PC-9 (cell line): Measurements from ENCODE around the gene ATP2B1. TPM values are rescaled to one million over a fixed set of nuclear protein-coding genes. Genes with fewer than 3 reads are reported as not detected.

Experiments used
- BruUV-seq: library from RNA; stranded (reverse); fragments of 400-500 nt; replicated peaks from 2 replicates; lab custom pipeline; 2021; lab: Mats Ljungman, UMichigan
- CTCF ChIA-PET: fragments of 300-600 bp; sonication (Branson Sonifier 250); formaldehyde crosslinking; loops from one replicate; lab custom pipeline; 2022; ENCODE audit warnings: antibody characterized with exemption; lab: Charles Lee
- POLR2A ChIA-PET: fragments of 300-600 bp; sonication (Branson Sonifier 250); formaldehyde crosslinking; loops from one replicate; lab custom pipeline; 2022; ENCODE audit warnings: antibody characterized with exemption; ENCODE audit not compliant: unreplicated experiment; lab: Charles Lee
- DNase-seq, 2 experiments: peaks; one replicate each; pipeline versions ENCODE4 v3.0.0 to v3.0.0-alpha.2; 2015 to 2022; ENCODE audit warnings: mixed read lengths in 1 of 2
- H2AFZ ChIP-seq: fragments of 200-600 bp; sonication (generic); 2 replicates; pipeline ENCODE4 v1.8.1; 2017; ENCODE audit warnings: antibody characterized with exemption
- H3F3A ChIP-seq: fragments of 200-600 bp; sonication (generic); 2 replicates; pipeline ENCODE4 v1.8.1; 2017; ENCODE audit warnings: antibody characterized with exemption, mild to moderate bottlenecking, low read depth; ENCODE audit not compliant: insufficient read depth
- H3K27ac ChIP-seq: fragments of 200-600 bp; sonication (generic); 2 replicates; pipeline ENCODE4 v1.6.1; 2016; ENCODE audit warnings: mixed run types
- H3K27me3 ChIP-seq: fragments of 200-600 bp; sonication (generic); 2 replicates; pipeline ENCODE4 v1.6.1; 2016; ENCODE audit warnings: low read depth, mixed run types; ENCODE audit not compliant: insufficient read depth
- H3K36me3 ChIP-seq: fragments of 200-600 bp; sonication (generic); 2 replicates; pipeline ENCODE4 v1.6.1; 2016; ENCODE audit warnings: low read depth, mixed run types
- H3K4me1 ChIP-seq: fragments of 200-600 bp; sonication (generic); replicated peaks from 2 replicates; pipeline ENCODE4 v1.6.1; 2016; ENCODE audit warnings: mixed run types; ENCODE audit not compliant: insufficient read depth
- H3K4me2 ChIP-seq: fragments of 200-600 bp; sonication (generic); 2 replicates; pipeline ENCODE4 v1.6.1; 2017; ENCODE audit warnings: mixed run types
- H3K4me3 ChIP-seq: fragments of 200-600 bp; sonication (generic); 2 replicates; pipeline ENCODE4 v1.6.1; 2016; ENCODE audit warnings: mixed run types
- H3K79me2 ChIP-seq: fragments of 200-600 bp; sonication (generic); 2 replicates; pipeline ENCODE4 v1.6.1; 2017; ENCODE audit warnings: low read depth, mixed run types
- H3K9me2 ChIP-seq: fragments of 200-600 bp; sonication (generic); 2 replicates; pipeline ENCODE4 v1.8.1; 2017; ENCODE audit warnings: mild to moderate bottlenecking; ENCODE audit not compliant: insufficient read depth
- H3K9me3 ChIP-seq: fragments of 200-600 bp; sonication (generic); 2 replicates; pipeline ENCODE4 v1.8.1; 2016; ENCODE audit warnings: low read depth; ENCODE audit not compliant: insufficient read depth
- H4K20me1 ChIP-seq: fragments of 200-600 bp; sonication (generic); 2 replicates; pipeline ENCODE4 v1.8.1; 2017; ENCODE audit not compliant: insufficient read depth
- EZH2 ChIP-seq: fragments of 200-600 bp; sonication (generic); IDR thresholded peaks from 2 replicates; pipeline ENCODE4 v1.8.0; 2017; ENCODE audit warnings: antibody characterized with exemption, low read depth
- intact Hi-C: fragments of 100-400 bp; cut with micrococcal nuclease; formaldehyde crosslinking; loops from one replicate; pipeline ENCODE4 v1.10.0; 2022; ENCODE audit not compliant: unreplicated experiment
- total RNA-seq: library from RNA; stranded (reverse); gene quantifications from 2 replicates; pipeline ENCODE4 v1.2.3, GENCODE V29; 2021
- TF ChIP-seq, protein P1 (sequence below): fragments of 200-600 bp; sonication (generic); conservative IDR thresholded peaks from 2 replicates; pipeline ENCODE4 v1.6.1; 2017; ENCODE audit warnings: mixed run types, antibody characterized with exemption, mild to moderate bottlenecking, moderate library complexity

The ATP2B1 gene
- total RNA-seq, 1 experiment from 2014 or later: 29.4 TPM

DNA sequence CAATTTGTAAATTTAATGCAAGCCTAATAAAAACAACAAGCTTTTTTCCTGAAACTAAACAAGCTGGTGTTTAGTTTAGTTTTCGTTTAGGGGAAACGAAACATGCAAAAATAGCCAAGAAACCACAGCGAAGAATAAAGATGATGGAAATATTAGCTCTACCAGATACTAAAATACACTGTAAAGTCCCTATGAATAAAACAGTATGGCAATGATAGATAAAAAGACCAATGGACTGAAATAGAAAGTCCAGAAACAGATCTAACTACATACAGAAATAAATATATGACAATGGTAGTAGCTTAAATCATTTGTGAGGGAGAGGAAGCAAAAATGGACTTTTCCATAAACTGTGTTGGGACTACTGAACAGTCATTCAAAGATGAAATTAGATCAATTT, 26.4 kb downstream of the ATP2B1 start:
- Histone ChIP-seq H3K36me3 (no peaks in the 10 kb centered on the region), H3K27ac (no peak overlapping the region), H3K9me2 (no peaks in the 10 kb centered on the region), H3F3A (no peaks in the 10 kb centered on the region), H3K27me3 (no peaks in the 10 kb centered on the region), H4K20me1 (no peaks in the 10 kb centered on the region), H3K4me3 (no peak overlapping the region), H3K79me2 (peaks cover 97% of the 10 kb centered on the region), H3K9me3 (peaks cover 16% of the 10 kb centered on the region), H3K4me1 (no peaks in the 10 kb centered on the region), H2AFZ (no peak overlapping the region), H3K4me2 (no peak overlapping the region)
- no peak for DNase-seq
- intact Hi-C loops: no loop called here
- ChIA-PET POLR2A (interaction anchor here (0.6 kb wide), 1 partner anchor 1706 kb away, joined by 7 read pairs; no protein-coding TSS in a partner anchor), CTCF (no interaction called here)
- BruUV-seq: no TSS peak
- TF ChIP-seq, protein P1, sequence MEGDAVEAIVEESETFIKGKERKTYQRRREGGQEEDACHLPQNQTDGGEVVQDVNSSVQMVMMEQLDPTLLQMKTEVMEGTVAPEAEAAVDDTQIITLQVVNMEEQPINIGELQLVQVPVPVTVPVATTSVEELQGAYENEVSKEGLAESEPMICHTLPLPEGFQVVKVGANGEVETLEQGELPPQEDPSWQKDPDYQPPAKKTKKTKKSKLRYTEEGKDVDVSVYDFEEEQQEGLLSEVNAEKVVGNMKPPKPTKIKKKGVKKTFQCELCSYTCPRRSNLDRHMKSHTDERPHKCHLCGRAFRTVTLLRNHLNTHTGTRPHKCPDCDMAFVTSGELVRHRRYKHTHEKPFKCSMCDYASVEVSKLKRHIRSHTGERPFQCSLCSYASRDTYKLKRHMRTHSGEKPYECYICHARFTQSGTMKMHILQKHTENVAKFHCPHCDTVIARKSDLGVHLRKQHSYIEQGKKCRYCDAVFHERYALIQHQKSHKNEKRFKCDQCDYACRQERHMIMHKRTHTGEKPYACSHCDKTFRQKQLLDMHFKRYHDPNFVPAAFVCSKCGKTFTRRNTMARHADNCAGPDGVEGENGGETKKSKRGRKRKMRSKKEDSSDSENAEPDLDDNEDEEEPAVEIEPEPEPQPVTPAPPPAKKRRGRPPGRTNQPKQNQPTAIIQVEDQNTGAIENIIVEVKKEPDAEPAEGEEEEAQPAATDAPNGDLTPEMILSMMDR: no peak
- TF ChIP-seq EZH2: no peak

DNA sequence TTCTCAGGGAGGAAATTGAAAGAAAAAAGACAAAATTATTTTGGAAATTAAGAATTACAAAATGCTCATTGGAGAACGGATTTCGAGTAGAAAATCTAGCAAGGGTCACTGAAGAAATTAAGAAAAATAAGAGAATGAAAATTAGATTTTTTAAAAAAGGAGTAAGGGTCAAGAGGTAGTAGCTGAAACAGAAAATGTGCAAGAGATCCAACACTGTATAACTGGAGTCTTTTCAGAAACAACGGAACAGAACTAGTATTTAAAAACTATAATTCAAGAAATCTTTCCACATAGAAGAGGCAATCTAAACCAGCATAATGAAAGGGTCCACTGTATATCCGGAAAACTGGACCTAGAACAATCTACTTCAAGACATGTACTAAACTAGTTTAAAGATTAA, 28.2 kb downstream of the ATP2B1 start:
- BruUV-seq: no TSS peak
- H3K4me1 ChIP-seq: no peaks in the 10 kb centered on the region
- no peaks in the 10 kb centered on the region for H3K27me3 ChIP-seq
- no peaks in the 10 kb centered on the region for H3K9me2 ChIP-seq
- DNase-seq: no peak
- intact Hi-C loops: no loop called here
- no peaks in the 10 kb centered on the region for H3F3A ChIP-seq
- H3K36me3 ChIP-seq: no peaks in the 10 kb centered on the region
- H3K27ac ChIP-seq: no peak overlapping the region
- peaks cover 94% of the 10 kb centered on the region for H3K79me2 ChIP-seq
- H4K20me1 ChIP-seq: no peaks in the 10 kb centered on the region
- TF ChIP-seq, protein P1: no peak
- no peak for TF ChIP-seq EZH2
- no peak overlapping the region for H2AFZ ChIP-seq
- ChIA-PET POLR2A (no interaction called here), CTCF (no interaction called here)
- H3K4me3 ChIP-seq: no peak overlapping the region
- peaks cover 16% of the 10 kb centered on the region for H3K9me3 ChIP-seq
- H3K4me2 ChIP-seq: no peak overlapping the region

DNA sequence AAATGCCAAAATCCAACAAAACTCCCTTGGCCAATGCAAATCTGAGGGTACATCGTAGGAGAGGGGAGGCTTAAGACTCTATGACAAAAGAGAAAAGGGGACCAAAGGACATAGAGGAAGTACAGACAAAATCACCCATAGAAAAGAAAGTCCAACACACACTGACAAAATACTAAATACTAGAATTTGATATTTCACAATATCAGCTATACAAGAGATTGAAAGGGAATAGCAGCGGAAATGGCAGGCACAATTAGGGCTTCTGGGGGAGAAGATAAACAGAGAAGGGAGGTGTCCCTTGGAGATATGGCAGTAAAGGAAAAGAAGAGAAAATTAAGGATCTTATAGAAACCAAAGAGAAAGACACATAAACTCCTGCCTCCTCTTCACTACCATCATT, 29.0 kb downstream of the ATP2B1 start:
- Histone ChIP-seq H3K4me1 (no peaks in the 10 kb centered on the region), H2AFZ (no peak overlapping the region), H3K27ac (no peak overlapping the region), H3K79me2 (peaks cover 94% of the 10 kb centered on the region), H3F3A (no peaks in the 10 kb centered on the region), H3K36me3 (no peaks in the 10 kb centered on the region), H3K4me3 (no peak overlapping the region), H4K20me1 (no peaks in the 10 kb centered on the region), H3K9me3 (peaks cover 16% of the 10 kb centered on the region), H3K9me2 (no peaks in the 10 kb centered on the region), H3K4me2 (no peak overlapping the region), H3K27me3 (no peaks in the 10 kb centered on the region)
- TF ChIP-seq, protein P1: no peak
- no peak for TF ChIP-seq EZH2
- no peak for DNase-seq
- CTCF ChIA-PET: no interaction called here
- POLR2A ChIA-PET: no interaction called here
- no TSS peak for BruUV-seq
- intact Hi-C loops: no loop called here
